Measurements from ENCODE around the gene TBX2.

DNA sequence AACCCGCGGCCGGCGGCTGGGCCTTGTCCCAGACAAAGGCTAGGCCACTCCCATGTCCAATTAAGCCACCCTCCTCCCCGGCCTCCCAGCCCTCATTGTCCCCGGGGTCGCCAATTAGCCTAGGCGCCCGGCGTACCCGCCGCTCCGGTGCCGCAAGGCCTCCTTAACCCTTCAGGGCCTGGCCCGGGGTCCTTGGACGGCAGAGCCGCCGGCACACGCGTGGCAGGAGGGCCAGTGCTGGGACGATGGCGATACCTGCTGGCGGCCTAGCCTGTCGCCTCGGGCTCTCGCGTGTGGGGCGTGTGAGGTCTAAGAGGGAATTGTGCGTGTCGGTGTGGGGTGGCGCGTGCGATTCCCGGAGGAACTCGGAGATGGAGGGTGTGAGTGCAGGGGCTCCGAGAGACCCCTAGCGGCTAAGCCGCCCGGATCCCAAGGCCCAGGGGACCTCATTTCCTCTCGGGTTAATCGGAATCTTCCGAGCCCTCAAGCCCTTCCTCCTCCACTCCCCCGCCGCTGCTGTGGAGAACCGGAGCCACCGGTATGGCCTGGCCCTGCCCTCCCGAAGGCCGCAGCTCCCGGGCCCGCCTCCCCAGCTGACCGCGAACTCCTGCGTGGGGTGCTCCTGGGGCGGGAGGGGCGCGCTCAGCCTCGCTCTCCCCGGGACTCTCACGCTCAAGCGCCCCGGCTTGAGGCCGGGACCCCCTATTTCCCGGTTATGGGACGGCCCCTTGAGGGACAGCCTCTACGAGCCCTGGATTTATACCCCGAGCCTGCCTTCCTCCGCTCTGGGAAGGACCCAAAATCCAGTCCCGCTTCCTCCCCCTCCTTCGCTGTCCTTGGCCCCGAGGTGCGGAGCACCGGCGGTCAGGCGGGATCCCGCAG, 11.9 kb downstream of the TBX2 start:
- TF ChIP-seq POLR2A (IDR thresholded peaks at IDR 0.05) (peak in 1 of 4 donors; percentile 21), EP300 (IDR thresholded peaks at IDR 0.05) (no peak)
- TF ChIP-seq, protein P1, sequence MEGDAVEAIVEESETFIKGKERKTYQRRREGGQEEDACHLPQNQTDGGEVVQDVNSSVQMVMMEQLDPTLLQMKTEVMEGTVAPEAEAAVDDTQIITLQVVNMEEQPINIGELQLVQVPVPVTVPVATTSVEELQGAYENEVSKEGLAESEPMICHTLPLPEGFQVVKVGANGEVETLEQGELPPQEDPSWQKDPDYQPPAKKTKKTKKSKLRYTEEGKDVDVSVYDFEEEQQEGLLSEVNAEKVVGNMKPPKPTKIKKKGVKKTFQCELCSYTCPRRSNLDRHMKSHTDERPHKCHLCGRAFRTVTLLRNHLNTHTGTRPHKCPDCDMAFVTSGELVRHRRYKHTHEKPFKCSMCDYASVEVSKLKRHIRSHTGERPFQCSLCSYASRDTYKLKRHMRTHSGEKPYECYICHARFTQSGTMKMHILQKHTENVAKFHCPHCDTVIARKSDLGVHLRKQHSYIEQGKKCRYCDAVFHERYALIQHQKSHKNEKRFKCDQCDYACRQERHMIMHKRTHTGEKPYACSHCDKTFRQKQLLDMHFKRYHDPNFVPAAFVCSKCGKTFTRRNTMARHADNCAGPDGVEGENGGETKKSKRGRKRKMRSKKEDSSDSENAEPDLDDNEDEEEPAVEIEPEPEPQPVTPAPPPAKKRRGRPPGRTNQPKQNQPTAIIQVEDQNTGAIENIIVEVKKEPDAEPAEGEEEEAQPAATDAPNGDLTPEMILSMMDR (IDR thresholded peaks at IDR 0.05), result peak in 1 of 6 experiments; percentile 8
